Glutamatergic neuron (in vitro differentiated cells): ENCODE measurements around the gene TSPAN9. TPM values are rescaled to one million over a fixed set of nuclear protein-coding genes. Genes with fewer than 3 reads are reported as not detected.
A peak's percentile ranks its signal among the peaks of the same experiment; 100 is the strongest.

ENCODE experiments used
- DNase-seq: peaks from one replicate; pipeline ENCODE4 v3.0.0; 2022
- H3K27ac Mint-ChIP-seq: one replicate; pipeline ENCODE4 v1.8.0; 2020; ENCODE audit warnings: mild to moderate bottlenecking, mixed read lengths, inconsistent platforms; ENCODE audit not compliant: unreplicated experiment
- H3K27me3 Mint-ChIP-seq: one replicate; pipeline ENCODE4 v1.8.0; 2020; ENCODE audit warnings: mild to moderate bottlenecking, moderate library complexity, mixed read lengths, inconsistent platforms; ENCODE audit not compliant: unreplicated experiment
- H3K36me3 Mint-ChIP-seq: one replicate; pipeline ENCODE4 v1.8.0; 2020; ENCODE audit warnings: mild to moderate bottlenecking, mixed read lengths, inconsistent platforms; ENCODE audit not compliant: unreplicated experiment
- H3K4me1 Mint-ChIP-seq: one replicate; pipeline ENCODE4 v1.8.0; 2020; ENCODE audit warnings: mild to moderate bottlenecking, low read depth, mixed read lengths, inconsistent platforms; ENCODE audit not compliant: unreplicated experiment
- H3K4me3 Mint-ChIP-seq: one replicate; pipeline ENCODE4 v1.8.0; 2020; ENCODE audit warnings: mild to moderate bottlenecking, mixed read lengths, inconsistent platforms; ENCODE audit not compliant: unreplicated experiment
- H3K9me3 Mint-ChIP-seq: one replicate; pipeline ENCODE4 v1.8.0; 2020; ENCODE audit warnings: mild to moderate bottlenecking, moderate library complexity, mixed read lengths, inconsistent platforms; ENCODE audit not compliant: unreplicated experiment
- CTCF ChIP-seq: fragments of 200-600 bp; sonication (generic); IDR thresholded peaks from one replicate; pipeline ENCODE4 v1.5.0; 2021; ENCODE audit not compliant: partially characterized antibody, unreplicated experiment
- total RNA-seq: library from RNA; stranded (reverse); fragmentation: NEBNext Ultra II Directional; extraction: Animal tissue kit (Norgen Biotek cat#: 25700); gene quantifications from one replicate; pipeline ENCODE4 v1.2.1, GENCODE V29; 2021; ENCODE audit not compliant: unreplicated experiment

TSPAN9 gene
- total RNA-seq, 1 donor from 2014 or later, result 142 TPM

GRCh38 chr12:3032770-3033538 is 44.2 kb upstream of the TSPAN9 start:
- Mint-ChIP-seq H3K4me3 (no peak overlapping the region), H3K9me3 (peaks cover 6% of the 10 kb centered on the region), H3K27me3 (peaks cover 11% of the 10 kb centered on the region), H3K4me1 (peaks cover 28% of the 10 kb centered on the region), H3K36me3 (no peaks in the 10 kb centered on the region), H3K27ac (no peak overlapping the region)
- DNase-seq, result no peak
- TF ChIP-seq CTCF, result no peak

- Mint-ChIP-seq H3K4me3 (peak overlapping the region; percentile 52), H3K27ac (no peak overlapping the region), H3K9me3 (peaks cover 6% of the 10 kb centered on the region), H3K36me3 (no peaks in the 10 kb centered on the region), H3K4me1 (peaks cover 28% of the 10 kb centered on the region), H3K27me3 (peaks cover 11% of the 10 kb centered on the region)
- DNase-seq, result no peak
- no peak for TF ChIP-seq CTCF
Observed at GRCh38 chr12:3033539-3033867, 43.7 kb upstream of the TSPAN9 start.

GRCh38 chr12:3034067-3034750 is 43.0 kb upstream of the TSPAN9 start:
- H3K27me3 Mint-ChIP-seq, result peaks cover 15% of the 10 kb centered on the region
- TF ChIP-seq CTCF, result peak; percentile 80
- peak; percentile 85 for DNase-seq
- peaks cover 31% of the 10 kb centered on the region for H3K4me1 Mint-ChIP-seq
- H3K27ac Mint-ChIP-seq, result no peak overlapping the region
- peak overlapping the region; percentile 52 for H3K4me3 Mint-ChIP-seq
- no peaks in the 10 kb centered on the region for H3K36me3 Mint-ChIP-seq
- H3K9me3 Mint-ChIP-seq, result peaks cover 9% of the 10 kb centered on the region

- H3K36me3 Mint-ChIP-seq, result no peaks in the 10 kb centered on the region
- H3K27me3 Mint-ChIP-seq, result peaks cover 15% of the 10 kb centered on the region
- H3K27ac Mint-ChIP-seq, result no peak overlapping the region
Observed at GRCh38 chr12:3035171-3035570, 42.0 kb upstream of the TSPAN9 start.

More at GRCh38 chr12:3035171-3035570, 42.0 kb upstream of the TSPAN9 start:
- Mint-ChIP-seq H3K9me3 (peaks cover 9% of the 10 kb centered on the region), H3K4me1 (peaks cover 31% of the 10 kb centered on the region), H3K4me3 (no peak overlapping the region)
- no peak for TF ChIP-seq CTCF
- DNase-seq, result no peak
